Stomach smooth muscle (tissue), 2 donors: ENCODE measurements around the gene RBP5.

Experiments
- H3K27ac ChIP-seq: one replicate; pipeline ENCODE4 v1.7.0; 2013; ENCODE audit warnings: mild to moderate bottlenecking, low read length, inconsistent platforms
- H3K27me3 ChIP-seq, 2 donors: one replicate each; pipeline ENCODE4 v1.7.0; 2013; ENCODE audit warnings: low read length in 2 of 2; ENCODE audit not compliant: insufficient read depth in 2 of 2, control insufficient read depth in 1 of 2
- H3K36me3 ChIP-seq, 2 donors: one replicate each; pipeline ENCODE4 v1.7.0; 2013; ENCODE audit warnings: low read length in 2 of 2; ENCODE audit not compliant: control insufficient read depth in 2 of 2, insufficient read depth in 2 of 2
- H3K4me1 ChIP-seq: one replicate; pipeline ENCODE4 v1.7.0; 2013; ENCODE audit warnings: low read length; ENCODE audit not compliant: control insufficient read depth, insufficient read depth
- H3K4me3 ChIP-seq, 2 donors: one replicate each; pipeline ENCODE4 v1.7.0; 2013; ENCODE audit warnings: low read length in 2 of 2
- H3K9ac ChIP-seq, 2 donors: one replicate each; pipeline ENCODE4 v1.7.0; 2013; ENCODE audit warnings: low read length in 2 of 2, mild to moderate bottlenecking in 1 of 2
- H3K9me3 ChIP-seq, 2 donors: one replicate each; pipeline ENCODE4 v1.7.0; 2013; ENCODE audit warnings: low read length in 2 of 2; ENCODE audit not compliant: control insufficient read depth in 2 of 2
- donor health status: healthy.
- donor health status: Pancreatic carcinoma.

Gene RBP5

GRCh38 chr12:7146906-7147305, 18.2 kb upstream of the RBP5 start:
- peaks cover 18 to 23% of the 10 kb centered on the region in 2 donors for H3K36me3 ChIP-seq
- H3K27ac ChIP-seq = no peak overlapping the region
- H3K4me1 ChIP-seq = no peaks in the 10 kb centered on the region
- H3K9me3 ChIP-seq = no peaks in the 10 kb centered on the region
- H3K4me3 ChIP-seq = no peak overlapping the region
- no peaks in the 10 kb centered on the region for H3K27me3 ChIP-seq
- H3K9ac ChIP-seq = no peak overlapping the region

GRCh38 chr12:7146228-7146627, 17.5 kb upstream of the RBP5 start:
- H3K9me3 ChIP-seq = no peaks in the 10 kb centered on the region
- no peaks in the 10 kb centered on the region for H3K27me3 ChIP-seq
- H3K36me3 ChIP-seq = peaks cover 24 to 26% of the 10 kb centered on the region in 2 donors
- H3K4me1 ChIP-seq = no peaks in the 10 kb centered on the region
- no peak overlapping the region for H3K4me3 ChIP-seq
- no peak overlapping the region for H3K9ac ChIP-seq
- H3K27ac ChIP-seq = no peak overlapping the region

GRCh38 chr12:7145671-7146070, 17.0 kb upstream of the RBP5 start:
- no peak overlapping the region for H3K4me3 ChIP-seq
- H3K27me3 ChIP-seq = no peaks in the 10 kb centered on the region
- H3K9ac ChIP-seq = no peak overlapping the region
- H3K36me3 ChIP-seq = peaks cover 21 to 23% of the 10 kb centered on the region in 2 donors
- H3K9me3 ChIP-seq = no peaks in the 10 kb centered on the region
- no peak overlapping the region for H3K27ac ChIP-seq
- no peaks in the 10 kb centered on the region for H3K4me1 ChIP-seq

GRCh38 chr12:7144414-7145120, 15.9 kb upstream of the RBP5 start:
- Histone ChIP-seq H3K4me1 (no peaks in the 10 kb centered on the region), H3K36me3 (peaks cover 14 to 18% of the 10 kb centered on the region in 2 donors), H3K9ac (no peak overlapping the region), H3K9me3 (no peaks in the 10 kb centered on the region), H3K27ac (no peak overlapping the region), H3K27me3 (no peaks in the 10 kb centered on the region), H3K4me3 (no peak overlapping the region)

GRCh38 chr12:7143564-7143963, 14.9 kb upstream of the RBP5 start:
- Histone ChIP-seq H3K27ac (no peak overlapping the region), H3K4me3 (no peak overlapping the region), H3K4me1 (no peaks in the 10 kb centered on the region), H3K27me3 (no peaks in the 10 kb centered on the region), H3K36me3 (peaks cover 7 to 12% of the 10 kb centered on the region in 2 donors), H3K9ac (no peak overlapping the region), H3K9me3 (no peaks in the 10 kb centered on the region)

- H3K27ac ChIP-seq = no peak overlapping the region
- H3K27me3 ChIP-seq = no peaks in the 10 kb centered on the region
- no peaks in the 10 kb centered on the region for H3K9me3 ChIP-seq
- peaks cover 7 to 13% of the 10 kb centered on the region in 2 donors for H3K36me3 ChIP-seq
- no peak overlapping the region for H3K4me3 ChIP-seq
- no peaks in the 10 kb centered on the region for H3K4me1 ChIP-seq
- no peak overlapping the region for H3K9ac ChIP-seq
These were observed 14.2 kb upstream of the RBP5 start for GRCh38 chr12:7142809-7143465.

GRCh38 chr12:7142056-7142644, 13.5 kb upstream of the RBP5 start:
- no peaks in the 10 kb centered on the region for H3K27me3 ChIP-seq
- H3K9ac ChIP-seq = no peak overlapping the region
- H3K36me3 ChIP-seq = peaks cover 8 to 17% of the 10 kb centered on the region in 2 donors
- no peaks in the 10 kb centered on the region for H3K4me1 ChIP-seq
- H3K9me3 ChIP-seq = no peaks in the 10 kb centered on the region
- H3K27ac ChIP-seq = no peak overlapping the region
- H3K4me3 ChIP-seq = no peak overlapping the region

- H3K36me3 ChIP-seq = peaks cover 15 to 22% of the 10 kb centered on the region in 2 donors
- H3K27ac ChIP-seq = no peak overlapping the region
- no peak overlapping the region for H3K4me3 ChIP-seq
- H3K9ac ChIP-seq = no peak overlapping the region
- H3K9me3 ChIP-seq = no peaks in the 10 kb centered on the region
- H3K4me1 ChIP-seq = no peaks in the 10 kb centered on the region
- H3K27me3 ChIP-seq = no peaks in the 10 kb centered on the region
These were observed 12.8 kb upstream of the RBP5 start for GRCh38 chr12:7141351-7142005.

GRCh38 chr12:7139200-7139599, 10.5 kb upstream of the RBP5 start:
- no peak overlapping the region for H3K27ac ChIP-seq
- H3K4me3 ChIP-seq = no peak overlapping the region
- no peak overlapping the region for H3K9ac ChIP-seq

GRCh38 chr12:7137908-7138307, 9.2 kb upstream of the RBP5 start:
- Histone ChIP-seq H3K9ac (no peak overlapping the region), H3K4me3 (no peak overlapping the region), H3K9me3 (no peaks in the 10 kb centered on the region), H3K36me3 (peaks cover 28% of the 10 kb centered on the region in 2 donors), H3K27me3 (no peaks in the 10 kb centered on the region), H3K4me1 (no peaks in the 10 kb centered on the region), H3K27ac (no peak overlapping the region)

More at GRCh38 chr12:7139200-7139599, 10.5 kb upstream of the RBP5 start:
- Histone ChIP-seq H3K36me3 (peaks cover 28 to 30% of the 10 kb centered on the region in 2 donors), H3K27me3 (no peaks in the 10 kb centered on the region), H3K9me3 (no peaks in the 10 kb centered on the region), H3K4me1 (no peaks in the 10 kb centered on the region)
